ENCODE results near the gene SWAP70.

GRCh38 chr11:9784602-9785315 lies 120.9 kb downstream of the SWAP70 start:
- TF ChIP-seq CTCF (conservative IDR thresholded peaks at IDR 0.05 in 1 of 2, IDR thresholded peaks at IDR 0.05 in 1 of 2; ENCODE audit: extremely low read depth in 1 of 2, insufficient read depth in 1 of 2, low read depth in 1 of 2, low read length in 2 of 2) (no peak), EZH2 (IDR thresholded peaks at IDR 0.05; ENCODE audit: borderline replicate concordance, low read length) (no peak)

All from mammary epithelial cell (primary cell).